ENCODE measurements around the gene XPNPEP1.
A peak's percentile ranks its signal among the peaks of the same experiment; 100 is the strongest.

Gene XPNPEP1

DNA sequence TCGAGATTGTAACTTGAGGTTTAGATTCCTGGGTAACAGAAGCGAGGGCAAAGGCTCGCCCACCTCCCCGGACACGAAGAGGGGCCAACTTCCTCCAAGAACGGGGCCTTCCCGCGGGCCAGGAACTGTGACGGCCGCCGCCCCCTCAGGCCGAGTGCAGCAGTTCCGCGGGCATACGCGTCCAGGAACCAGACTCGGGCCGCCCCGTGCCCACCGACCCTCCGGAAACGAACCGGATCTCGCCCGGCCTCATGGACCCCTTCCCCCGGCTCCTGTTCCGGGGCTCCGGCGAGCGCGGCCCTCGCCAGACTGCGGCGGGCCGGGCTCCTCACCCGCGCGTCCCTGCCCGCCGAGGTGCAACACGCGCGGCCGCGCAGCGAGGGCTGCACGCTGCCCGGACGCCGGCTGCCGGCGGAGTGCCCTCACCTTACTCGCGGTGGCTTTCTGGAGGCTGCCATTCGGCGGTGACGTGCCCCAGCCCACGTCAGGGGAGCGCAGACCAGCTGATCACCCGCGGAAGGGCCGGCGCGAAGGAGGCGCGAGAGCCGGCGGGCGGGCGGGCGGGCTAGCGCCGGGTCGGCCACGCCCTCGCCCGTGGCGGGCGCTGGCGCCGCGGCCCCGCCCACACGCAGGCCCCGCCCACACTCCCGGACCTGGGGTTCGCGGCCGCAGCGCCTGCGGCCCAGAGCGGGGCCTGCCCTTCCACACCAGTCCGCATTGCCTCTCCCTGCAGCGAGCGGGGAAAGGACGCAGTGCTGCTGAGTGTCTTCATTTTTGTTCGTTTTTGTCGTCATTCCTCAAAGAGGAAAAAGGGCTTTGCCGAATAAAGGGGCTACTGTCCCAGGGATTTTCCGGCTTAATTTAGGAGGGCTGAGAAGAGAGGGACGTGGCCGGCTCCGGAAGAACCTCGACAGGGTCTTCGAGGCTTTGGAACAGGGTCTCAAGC, at the start of gene XPNPEP1:
XPNPEP1 (minus strand) TSS at position 536 of the 946 bp plus-strand sequence; CDS start at position 458, 78 bp downstream.
- DNase-seq (ENCODE audit: low read depth), result peak; percentile 64

DNA sequence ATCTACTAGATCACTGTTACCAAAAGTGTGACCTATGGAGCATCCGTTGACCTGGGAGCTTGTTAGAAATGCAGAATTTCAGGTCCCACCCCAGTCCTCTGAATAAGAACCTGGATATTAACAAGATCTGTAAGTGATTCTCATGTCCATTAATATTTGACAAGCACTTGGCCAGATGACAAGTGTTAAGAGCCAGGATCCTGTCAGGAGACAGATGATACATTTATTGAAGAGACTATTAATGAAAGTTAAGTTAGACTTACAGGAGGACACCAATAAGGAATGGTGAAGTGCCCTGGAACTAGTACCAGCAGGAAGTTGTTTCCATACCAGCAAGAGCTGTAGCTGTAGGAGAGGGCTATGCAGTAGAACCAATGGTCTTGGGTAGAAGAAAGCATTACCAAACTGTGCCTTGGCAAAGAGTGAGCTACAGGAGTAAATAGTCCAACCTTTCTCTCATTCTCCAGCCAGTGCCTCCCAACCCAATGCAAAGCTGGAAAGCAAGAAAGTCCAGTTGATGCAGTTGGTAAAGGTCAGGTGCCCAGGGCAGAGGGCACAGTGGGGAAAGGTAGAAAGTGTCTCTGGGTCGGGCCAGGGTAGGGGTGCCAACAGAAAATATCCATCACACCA, 49.2 kb upstream of the XPNPEP1 start:
- DNase-seq (ENCODE audit: low read depth), result no peak

GRCh38 chr10:109971634-109972033, 48.3 kb upstream of the XPNPEP1 start:
- no peak for DNase-seq (ENCODE audit: low read depth)

GRCh38 chr10:109969760-109970346, 46.5 kb upstream of the XPNPEP1 start:
- no peak for DNase-seq (ENCODE audit: low read depth)

DNA sequence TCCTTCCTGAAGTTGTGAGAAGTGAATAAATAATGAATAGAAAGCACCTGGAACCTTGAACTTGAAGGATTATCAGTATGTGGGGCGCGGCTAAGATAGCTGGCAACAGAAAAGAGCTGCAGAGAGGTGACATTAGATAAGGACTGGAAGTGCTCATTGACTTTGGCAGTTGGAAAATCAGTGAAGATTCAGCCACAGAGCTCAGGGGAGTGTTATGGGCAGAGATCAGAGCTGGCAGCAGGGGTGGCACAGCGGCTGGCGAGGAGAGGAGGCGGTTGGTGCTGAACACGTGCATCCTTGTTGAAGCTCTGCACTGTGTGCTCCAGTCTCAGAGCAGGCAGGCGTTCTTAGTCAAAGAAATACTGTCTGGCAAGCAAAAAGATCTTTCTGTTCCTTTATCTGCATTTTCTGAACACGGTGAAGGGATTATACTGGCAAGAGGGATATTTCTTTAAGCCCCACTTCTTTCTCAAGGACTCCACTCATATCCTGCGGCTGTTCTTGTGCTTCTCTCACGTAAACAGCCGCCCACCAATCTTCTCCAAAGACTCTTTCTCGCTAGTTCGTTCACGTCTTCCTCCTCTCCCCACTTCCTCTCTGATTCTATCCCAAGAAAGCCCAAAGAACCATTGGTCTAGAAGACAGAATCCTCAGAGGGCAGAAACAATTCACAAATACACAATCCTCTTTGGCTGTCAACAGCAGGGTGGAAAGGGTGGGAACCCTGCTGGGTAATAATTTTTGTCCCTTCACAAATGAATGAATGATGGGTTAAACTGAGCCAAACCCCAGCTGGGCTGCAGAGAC, 45.8 kb upstream of the XPNPEP1 start:
- no peak for DNase-seq (ENCODE audit: low read depth)

DNA sequence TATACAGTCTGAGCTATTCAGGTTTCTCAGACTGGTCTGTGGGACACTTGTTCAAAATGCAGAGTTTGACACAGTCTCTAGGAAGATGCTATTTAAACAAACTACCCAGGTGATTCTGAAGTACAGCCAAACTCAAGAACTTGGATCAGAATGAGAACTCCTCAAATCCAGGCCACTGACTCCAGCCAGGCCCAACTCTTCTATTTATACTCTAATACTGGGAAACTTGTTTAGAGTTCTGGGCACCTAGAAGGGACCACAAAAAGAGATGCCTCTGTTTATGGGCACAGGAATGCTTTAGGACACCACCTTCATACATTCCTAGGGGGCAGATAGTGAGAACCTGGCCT, 44.4 kb upstream of the XPNPEP1 start:
- no peak for DNase-seq (ENCODE audit: low read depth)

DNA sequence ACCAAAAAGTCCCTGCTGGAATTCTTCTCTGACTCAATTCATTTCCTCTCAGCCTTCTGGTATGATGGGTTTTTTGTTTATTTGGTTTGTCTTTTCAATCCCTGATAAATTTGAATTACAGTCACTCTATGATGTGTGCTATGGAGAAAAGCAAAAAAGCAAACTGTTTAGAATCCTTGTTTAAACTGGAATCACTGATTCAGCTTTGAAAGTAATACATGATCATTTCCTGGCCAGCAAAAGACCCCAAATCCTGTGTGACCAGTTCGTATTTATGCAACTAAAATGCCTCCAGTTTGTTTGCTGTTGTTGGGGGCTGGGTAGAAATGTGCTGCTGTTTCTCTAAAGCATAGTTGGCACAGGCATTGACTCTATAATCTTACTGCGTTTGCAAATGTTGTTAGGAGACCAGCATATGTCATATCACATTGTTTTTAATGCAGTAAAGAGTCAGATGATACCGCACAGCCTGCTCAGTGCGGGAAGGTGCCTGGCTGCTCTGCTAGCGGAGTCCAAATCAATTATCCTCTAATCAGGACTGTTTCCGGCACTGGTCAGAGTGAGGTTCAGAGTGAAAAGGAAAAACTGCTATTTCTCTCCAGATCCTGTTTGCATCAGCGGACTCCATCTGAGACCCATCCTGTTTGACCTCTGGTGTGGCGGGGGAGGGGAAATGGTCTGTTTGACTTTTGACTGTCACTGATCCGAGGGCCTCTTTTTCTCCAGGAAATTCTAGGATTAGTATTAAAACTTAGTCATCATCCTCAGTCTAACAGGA, 43.8 kb upstream of the XPNPEP1 start:
- DNase-seq (ENCODE audit: low read depth), result no peak

GRCh38 chr10:109964318-109964717, 41.0 kb upstream of the XPNPEP1 start:
- no peak for DNase-seq (ENCODE audit: low read depth)

DNA sequence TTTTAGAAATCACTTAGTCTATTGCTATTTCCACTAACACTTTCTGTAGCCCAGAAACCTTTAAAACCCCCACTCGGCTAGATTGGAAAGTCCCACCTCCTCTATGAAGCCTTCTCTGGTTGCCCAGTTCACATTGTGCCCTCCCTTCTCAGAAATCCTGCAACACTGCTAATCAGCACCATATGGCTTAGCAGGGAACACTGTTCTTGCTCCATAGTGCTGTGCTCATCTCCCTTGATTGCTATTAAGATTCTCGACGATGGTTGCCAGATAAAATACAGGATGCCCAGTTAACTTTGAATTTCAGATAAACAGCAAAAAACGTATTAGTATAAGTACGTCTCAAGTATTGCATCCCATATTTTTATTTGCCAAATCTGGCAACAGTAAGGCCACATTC, 40.1 kb upstream of the XPNPEP1 start:
- DNase-seq (ENCODE audit: low read depth), result no peak

DNA sequence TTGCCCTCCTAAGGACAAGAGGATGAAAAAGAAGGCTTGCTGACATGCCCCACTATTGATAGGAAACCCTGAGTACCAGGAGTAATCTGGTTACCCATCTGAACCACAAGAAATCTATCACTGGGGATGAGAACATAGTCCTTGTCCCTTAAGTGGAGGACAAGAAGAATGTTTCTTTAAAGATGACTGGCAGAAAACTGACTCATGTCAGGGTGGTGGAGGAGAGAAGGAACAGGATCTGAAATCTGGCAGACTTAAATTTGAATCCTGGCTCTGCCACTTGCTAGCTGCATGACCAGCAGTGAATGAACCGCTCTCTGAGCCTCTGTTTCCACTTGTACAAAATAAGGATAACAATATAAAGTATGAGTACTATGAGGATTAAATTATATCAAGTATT, 38.9 kb upstream of the XPNPEP1 start:
- no peak for DNase-seq (ENCODE audit: low read depth)

- DNase-seq (ENCODE audit: low read depth), result no peak
Observed at GRCh38 chr10:109961174-109962001, 38.1 kb upstream of the XPNPEP1 start.

DNA sequence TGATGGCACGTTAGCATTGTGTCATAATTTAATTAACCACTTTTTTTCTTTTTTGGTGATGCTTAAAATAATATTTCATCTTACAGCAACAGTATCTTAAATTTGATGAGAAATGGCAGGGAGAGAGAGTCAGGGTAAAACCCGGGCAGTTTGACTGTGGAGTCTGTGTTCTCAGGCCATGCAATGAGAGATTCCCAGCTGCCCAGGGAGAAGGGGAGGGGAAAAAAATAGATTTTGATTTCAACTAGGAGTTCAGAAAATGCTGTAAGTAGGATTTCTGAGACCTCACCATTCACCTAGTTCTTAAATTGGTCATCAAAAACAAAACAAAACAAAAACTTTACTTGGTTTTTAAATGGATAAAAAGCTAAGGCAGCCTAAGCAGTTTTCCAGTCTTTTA, 37.4 kb upstream of the XPNPEP1 start:
- no peak for DNase-seq (ENCODE audit: low read depth)

GRCh38 chr10:109959259-109960145, 36.2 kb upstream of the XPNPEP1 start:
- no peak for DNase-seq (ENCODE audit: low read depth)

DNA sequence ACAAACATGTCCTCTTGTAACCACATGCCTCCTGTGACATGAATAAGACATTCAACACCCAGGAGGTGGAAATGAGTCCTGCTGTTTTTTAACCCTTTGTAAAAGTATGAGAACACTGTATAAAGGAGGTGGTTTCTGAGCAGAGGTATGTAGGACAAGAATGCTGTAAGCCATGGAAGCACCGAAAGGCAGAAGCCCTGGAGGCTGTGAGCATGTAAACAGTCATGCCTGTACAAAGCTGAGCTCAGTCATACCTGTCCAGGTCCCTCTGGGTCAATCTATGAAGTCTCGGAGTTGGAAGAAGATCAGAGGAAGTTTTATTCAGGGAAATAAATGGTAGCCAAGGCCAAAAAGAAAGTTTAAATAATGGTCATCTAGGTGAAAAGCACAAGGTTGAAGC, 34.7 kb upstream of the XPNPEP1 start:
- DNase-seq (ENCODE audit: low read depth), result no peak

DNA sequence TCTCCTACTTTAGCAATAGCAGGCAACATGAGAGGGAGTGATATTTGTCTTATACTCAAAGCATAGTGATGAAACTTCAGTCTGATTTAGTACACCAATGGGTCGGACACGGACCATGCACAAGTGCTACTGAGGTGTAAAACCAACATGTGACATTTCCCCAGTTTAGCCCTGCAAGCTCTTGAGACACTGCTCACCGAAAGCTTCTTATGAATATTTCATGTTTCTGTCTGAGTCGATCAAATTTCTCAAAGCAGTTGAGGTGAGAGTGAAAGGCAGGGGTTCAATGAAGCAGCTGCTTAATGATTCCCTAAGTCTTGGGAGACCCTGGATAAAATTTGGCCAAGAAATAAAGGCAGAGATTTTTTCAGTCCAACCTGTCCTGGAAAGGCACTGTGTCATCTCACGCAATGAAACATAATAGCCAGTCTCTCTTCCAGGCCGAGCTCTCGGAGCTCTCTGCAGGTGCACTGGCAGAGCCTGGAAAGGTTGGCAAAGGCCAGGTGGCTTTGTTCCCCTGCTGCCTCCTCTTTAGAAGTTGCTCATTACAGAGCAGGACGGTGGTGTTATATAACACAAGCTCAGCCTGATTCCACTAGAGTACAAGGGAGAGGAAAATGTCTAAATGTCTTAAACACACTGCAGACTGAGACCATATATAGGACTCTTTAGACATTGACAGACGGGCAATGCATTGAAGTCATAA, 33.9 kb upstream of the XPNPEP1 start:
- DNase-seq (ENCODE audit: low read depth), result no peak

DNA sequence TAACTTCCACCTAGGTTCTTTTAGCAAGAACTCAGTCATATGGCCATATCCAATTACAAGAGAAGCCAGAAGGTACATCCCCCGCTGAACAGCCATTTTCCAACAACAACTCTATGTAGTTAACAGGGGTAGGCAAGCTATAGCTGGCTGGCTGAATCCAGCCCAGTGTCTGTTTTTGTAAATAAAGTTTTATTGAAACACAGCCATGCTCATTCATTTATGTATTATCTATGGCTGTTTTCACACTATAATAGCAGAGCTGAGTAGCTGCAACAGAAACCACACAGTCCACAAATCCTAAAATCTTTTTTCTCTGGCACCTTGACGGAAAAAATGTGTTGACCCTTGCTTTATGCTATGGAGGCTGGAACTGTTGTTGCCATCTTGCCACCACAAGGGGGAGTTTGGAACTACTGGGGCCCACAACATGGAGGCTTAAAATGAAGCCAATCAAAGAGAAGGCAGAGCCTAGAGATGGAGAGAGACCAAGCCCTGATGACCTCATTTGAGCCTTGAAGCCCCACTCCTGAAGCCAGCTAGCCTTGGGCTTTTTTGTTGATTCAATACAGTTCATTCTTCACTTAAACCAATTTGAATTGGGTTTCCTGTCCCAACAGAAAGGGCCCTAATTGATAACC, 33.3 kb upstream of the XPNPEP1 start:
- DNase-seq (ENCODE audit: low read depth), result no peak

- DNase-seq (ENCODE audit: low read depth), result no peak
Observed at GRCh38 chr10:109953766-109954165, 30.5 kb upstream of the XPNPEP1 start.

- no peak for DNase-seq (ENCODE audit: low read depth)
Observed at GRCh38 chr10:109952526-109952925, 29.2 kb upstream of the XPNPEP1 start.

All from stimulated activated CD4-positive, alpha-beta T cell treated with anti-CD3 and anti-CD28 coated beads, Interleukin-2, amount 100 ng/mL, for 4 hours (primary cell).